ENCODE measurements around the gene ANKRD52.

Gene ANKRD52

DNA sequence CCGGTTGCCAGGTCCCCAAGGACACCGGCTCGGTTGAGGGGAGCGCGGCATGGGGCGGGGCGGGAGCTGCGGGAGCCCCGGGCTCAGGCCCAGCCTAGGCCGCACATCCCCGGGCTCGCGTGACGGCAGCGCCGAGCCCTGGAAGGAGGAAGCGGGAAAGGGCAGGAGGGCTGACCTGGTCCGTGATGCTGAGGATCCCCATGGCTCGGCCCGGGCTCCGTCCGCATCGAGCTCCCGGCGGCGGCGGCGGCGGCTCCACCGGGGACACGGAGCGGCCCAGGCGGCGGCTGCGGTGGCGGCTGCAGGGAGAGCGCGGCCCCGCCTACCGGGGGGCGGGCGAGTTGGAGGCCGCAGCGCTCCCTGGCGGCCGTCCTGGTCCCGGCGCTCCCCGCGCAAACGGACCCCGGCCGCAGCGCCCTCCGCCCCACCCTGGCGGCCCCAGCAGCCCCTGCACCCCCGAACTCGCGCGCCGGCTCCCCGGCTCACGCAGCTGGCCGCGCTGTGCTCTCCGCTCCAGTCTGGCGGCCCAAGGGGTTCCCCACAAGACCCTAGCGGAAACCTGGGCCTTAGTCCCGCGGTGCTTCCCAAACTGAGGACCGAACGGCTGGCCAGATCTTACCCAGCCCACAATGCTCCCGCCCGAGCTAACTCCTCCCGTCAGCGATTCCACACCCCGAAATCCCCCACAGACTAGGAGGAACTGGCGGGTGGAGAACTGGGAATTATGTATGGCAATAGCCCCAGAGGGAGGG is at the start of gene ANKRD52:
Gene ANKRD52, minus strand, starts transcription at position 317 of the 752 bp plus-strand sequence. Its CDS starts 115 bp downstream, at position 202.
- peak within 1 kb of the TSS; percentile 13 for H3K27ac ChIP-seq (ENCODE audit: low read depth, low read length)
- TF ChIP-seq, protein P1, sequence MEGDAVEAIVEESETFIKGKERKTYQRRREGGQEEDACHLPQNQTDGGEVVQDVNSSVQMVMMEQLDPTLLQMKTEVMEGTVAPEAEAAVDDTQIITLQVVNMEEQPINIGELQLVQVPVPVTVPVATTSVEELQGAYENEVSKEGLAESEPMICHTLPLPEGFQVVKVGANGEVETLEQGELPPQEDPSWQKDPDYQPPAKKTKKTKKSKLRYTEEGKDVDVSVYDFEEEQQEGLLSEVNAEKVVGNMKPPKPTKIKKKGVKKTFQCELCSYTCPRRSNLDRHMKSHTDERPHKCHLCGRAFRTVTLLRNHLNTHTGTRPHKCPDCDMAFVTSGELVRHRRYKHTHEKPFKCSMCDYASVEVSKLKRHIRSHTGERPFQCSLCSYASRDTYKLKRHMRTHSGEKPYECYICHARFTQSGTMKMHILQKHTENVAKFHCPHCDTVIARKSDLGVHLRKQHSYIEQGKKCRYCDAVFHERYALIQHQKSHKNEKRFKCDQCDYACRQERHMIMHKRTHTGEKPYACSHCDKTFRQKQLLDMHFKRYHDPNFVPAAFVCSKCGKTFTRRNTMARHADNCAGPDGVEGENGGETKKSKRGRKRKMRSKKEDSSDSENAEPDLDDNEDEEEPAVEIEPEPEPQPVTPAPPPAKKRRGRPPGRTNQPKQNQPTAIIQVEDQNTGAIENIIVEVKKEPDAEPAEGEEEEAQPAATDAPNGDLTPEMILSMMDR (IDR thresholded peaks at IDR 0.05; ENCODE audit: insufficient read depth, low read length, poor library complexity, severe bottlenecking) = peak; percentile 53
- TF ChIP-seq EZH2phosphoT487 (conservative IDR thresholded peaks at IDR 0.05; ENCODE audit: low read length) = no peak

DNA sequence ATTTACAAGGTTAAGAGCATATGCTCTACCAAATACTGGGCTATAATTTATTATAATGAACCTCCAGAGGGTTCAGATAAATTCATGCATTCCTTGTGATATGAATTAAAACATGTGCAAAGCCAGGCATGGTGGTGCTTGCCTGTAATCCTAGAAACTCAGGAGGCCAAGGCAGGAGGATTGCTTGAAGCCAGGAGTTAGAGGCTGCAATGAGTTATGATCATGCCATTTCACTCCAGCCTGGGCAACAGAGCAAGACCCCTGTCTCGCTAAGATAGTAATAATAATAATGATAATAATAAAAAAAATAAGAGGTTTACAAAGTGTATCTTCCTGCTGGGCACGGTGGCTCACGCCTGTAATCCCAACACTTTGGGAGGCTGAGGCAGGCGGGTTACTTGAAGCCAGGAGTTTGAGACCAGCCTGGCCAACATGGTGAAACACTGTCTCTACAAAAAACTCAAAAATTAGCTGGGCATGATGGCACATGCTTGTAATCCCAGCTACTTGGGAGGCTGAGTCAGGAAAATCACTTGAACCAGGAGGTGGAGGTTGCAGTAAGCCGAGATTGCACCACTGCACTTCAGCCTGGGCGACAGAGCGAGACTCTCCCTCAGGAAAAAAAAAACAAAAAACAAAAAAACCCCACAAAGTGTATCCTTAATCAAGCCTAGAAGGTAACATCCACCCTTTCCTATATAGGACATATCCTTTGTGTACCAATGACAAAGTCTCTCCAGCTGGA is 49.2 kb upstream of the ANKRD52 start:
- H3K4me2 ChIP-seq (ENCODE audit: low read depth, low read length, poor library complexity, severe bottlenecking) = no peak overlapping the region
- no peak overlapping the region for H3K27ac ChIP-seq (ENCODE audit: low read depth, low read length)
- peaks cover 8% of the 10 kb centered on the region; the same call in 1 of the 2 replicates for H3K36me3 ChIP-seq (ENCODE audit: low read length)
- no peaks in the 10 kb centered on the region for H3K27me3 ChIP-seq (ENCODE audit: low read length)
- H3K9me3 ChIP-seq (ENCODE audit: insufficient read depth, low read length) = no peaks in the 10 kb centered on the region
- H3K4me3 ChIP-seq (ENCODE audit: insufficient read depth, low read length, poor library complexity, severe bottlenecking) = no peak overlapping the region
- no peaks in the 10 kb centered on the region for H4K20me1 ChIP-seq (ENCODE audit: low read depth, low read length)
- peaks cover 19% of the 10 kb centered on the region for H3F3A ChIP-seq (ENCODE audit: insufficient read depth)
- no peak overlapping the region for H2AFZ ChIP-seq (ENCODE audit: low read depth, low read length, severe bottlenecking)
- TF ChIP-seq, protein P1 (IDR thresholded peaks at IDR 0.05; ENCODE audit: insufficient read depth, low read length, poor library complexity, severe bottlenecking) = no peak
- TF ChIP-seq EZH2phosphoT487 (conservative IDR thresholded peaks at IDR 0.05; ENCODE audit: low read length) = no peak
- no peak overlapping the region for H3K9ac ChIP-seq (ENCODE audit: low read length)
- no peaks in the 10 kb centered on the region for H3K79me2 ChIP-seq (ENCODE audit: insufficient read depth, low read length)
- H3K9me2 ChIP-seq (replicated peaks; ENCODE audit: insufficient read depth, low read length) = no peaks in the 10 kb centered on the region

More for the DNA sequence above, at the start of gene ANKRD52:
- H3K9ac ChIP-seq (ENCODE audit: low read length) = peak within 1 kb of the TSS; percentile 73
- no peaks in the 10 kb centered on the region for H3K27me3 ChIP-seq (ENCODE audit: low read length)
- no peaks in the 10 kb centered on the region for H4K20me1 ChIP-seq (ENCODE audit: low read depth, low read length)
- no peaks in the 10 kb centered on the region for H3K36me3 ChIP-seq (ENCODE audit: low read length)
- peaks cover 3% of the 10 kb centered on the region; the same call in 1 of the 2 replicates for H3F3A ChIP-seq (ENCODE audit: insufficient read depth)
- H3K9me2 ChIP-seq (replicated peaks; ENCODE audit: insufficient read depth, low read length) = no peaks in the 10 kb centered on the region
- H3K9me3 ChIP-seq (ENCODE audit: insufficient read depth, low read length) = no peaks in the 10 kb centered on the region
- H3K79me2 ChIP-seq (ENCODE audit: insufficient read depth, low read length) = peaks cover 10% of the 10 kb centered on the region; the same call in 1 of the 2 replicates
- peak within 1 kb of the TSS; percentile 66 for H3K4me3 ChIP-seq (ENCODE audit: insufficient read depth, low read length, poor library complexity, severe bottlenecking)
- peak within 1 kb of the TSS; percentile 99 for H2AFZ ChIP-seq (ENCODE audit: low read depth, low read length, severe bottlenecking)
- peak within 1 kb of the TSS; percentile 94 for H3K4me2 ChIP-seq (ENCODE audit: low read depth, low read length, poor library complexity, severe bottlenecking)

DNA sequence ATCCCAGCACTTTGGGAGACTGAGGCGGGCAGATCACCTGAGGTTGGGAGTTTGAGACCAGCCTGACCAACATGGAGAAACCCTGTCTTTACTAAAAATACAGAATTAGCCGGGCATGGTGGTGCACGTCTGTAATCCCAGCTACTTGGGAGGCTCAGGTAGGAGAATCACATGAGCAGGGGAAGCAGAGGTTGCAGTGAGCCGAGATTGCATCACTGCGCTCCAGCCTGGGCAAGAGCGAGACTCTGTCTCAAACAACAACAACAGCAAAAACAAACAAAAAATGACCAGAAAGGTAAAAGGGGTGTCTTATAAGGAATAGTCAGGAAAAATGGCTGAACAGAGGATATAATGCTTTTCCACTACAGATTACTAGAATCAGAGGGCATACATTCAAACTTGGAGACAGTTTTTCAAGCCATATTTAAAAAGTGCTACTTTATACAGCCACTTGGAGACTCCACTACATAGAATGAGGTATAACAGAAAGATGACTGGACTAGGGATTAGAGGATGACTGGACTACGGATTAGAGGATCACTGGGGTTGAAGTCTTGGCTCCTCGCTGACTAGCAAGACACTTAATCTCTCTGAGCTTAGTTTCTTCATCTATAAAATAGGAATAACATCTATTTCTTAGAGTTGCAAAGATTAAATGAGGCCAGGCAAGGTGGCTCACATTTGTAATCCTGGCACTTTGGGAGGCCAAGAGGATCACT is 46.8 kb upstream of the ANKRD52 start:
- no peak for TF ChIP-seq EZH2phosphoT487 (conservative IDR thresholded peaks at IDR 0.05; ENCODE audit: low read length)
- TF ChIP-seq, protein P1 (IDR thresholded peaks at IDR 0.05; ENCODE audit: insufficient read depth, low read length, poor library complexity, severe bottlenecking) = no peak
- Histone ChIP-seq H3K27me3 (ENCODE audit: low read length) (no peaks in the 10 kb centered on the region), H3F3A (ENCODE audit: insufficient read depth) (peaks cover 19% of the 10 kb centered on the region), H3K9me2 (replicated peaks; ENCODE audit: insufficient read depth, low read length) (no peaks in the 10 kb centered on the region), H3K79me2 (ENCODE audit: insufficient read depth, low read length) (0 out of 2 replicates have a peak, but pooled peaks cover 4% of the 10 kb centered on the region), H2AFZ (ENCODE audit: low read depth, low read length, severe bottlenecking) (no peak overlapping the region), H3K9ac (ENCODE audit: low read length) (no peak overlapping the region), H3K4me2 (ENCODE audit: low read depth, low read length, poor library complexity, severe bottlenecking) (no peak overlapping the region), H4K20me1 (ENCODE audit: low read depth, low read length) (no peaks in the 10 kb centered on the region), H3K27ac (ENCODE audit: low read depth, low read length) (no peak overlapping the region), H3K4me3 (ENCODE audit: insufficient read depth, low read length, poor library complexity, severe bottlenecking) (no peak overlapping the region), H3K9me3 (ENCODE audit: insufficient read depth, low read length) (no peaks in the 10 kb centered on the region), H3K36me3 (ENCODE audit: low read length) (peaks cover 8% of the 10 kb centered on the region; the same call in 1 of the 2 replicates)

Measured in SU-DHL-6 (cell line).